Muscle layer of duodenum (tissue), 2 donors: ENCODE data around the gene TSPAN5.

Experiments
- H3K27ac ChIP-seq: one replicate; pipeline ENCODE4 v1.7.0; 2013; ENCODE audit warnings: mild to moderate bottlenecking, low read length
- H3K27me3 ChIP-seq: one replicate; pipeline ENCODE4 v1.7.0; 2013; ENCODE audit warnings: low read depth, mild to moderate bottlenecking, control low read depth, low read length
- H3K36me3 ChIP-seq, 2 donors: one replicate each; pipeline ENCODE4 v1.7.0; 2013; ENCODE audit warnings: low read length in 2 of 2, control low read depth in 1 of 2, mild to moderate bottlenecking in 1 of 2; ENCODE audit not compliant: insufficient read depth in 2 of 2, control insufficient read depth in 1 of 2
- H3K4me1 ChIP-seq, 2 donors: one replicate each; pipeline ENCODE4 v1.7.0; 2013; ENCODE audit warnings: low read length in 2 of 2, mild to moderate bottlenecking in 2 of 2, control low read depth in 1 of 2, moderate library complexity in 1 of 2; ENCODE audit not compliant: insufficient read depth in 2 of 2, control insufficient read depth in 1 of 2
- H3K4me3 ChIP-seq, 2 donors: one replicate each; pipeline ENCODE4 v1.7.0; 2013; ENCODE audit warnings: low read length in 2 of 2, low read depth in 1 of 2, mild to moderate bottlenecking in 1 of 2
- H3K9me3 ChIP-seq, 2 donors: one replicate each; pipeline ENCODE4 v1.7.0; 2013; ENCODE audit warnings: low read length in 2 of 2, control low read depth in 1 of 2, mild to moderate bottlenecking in 1 of 2; ENCODE audit not compliant: control insufficient read depth in 1 of 2
- donor health status: healthy.

TSPAN5 gene

DNA sequence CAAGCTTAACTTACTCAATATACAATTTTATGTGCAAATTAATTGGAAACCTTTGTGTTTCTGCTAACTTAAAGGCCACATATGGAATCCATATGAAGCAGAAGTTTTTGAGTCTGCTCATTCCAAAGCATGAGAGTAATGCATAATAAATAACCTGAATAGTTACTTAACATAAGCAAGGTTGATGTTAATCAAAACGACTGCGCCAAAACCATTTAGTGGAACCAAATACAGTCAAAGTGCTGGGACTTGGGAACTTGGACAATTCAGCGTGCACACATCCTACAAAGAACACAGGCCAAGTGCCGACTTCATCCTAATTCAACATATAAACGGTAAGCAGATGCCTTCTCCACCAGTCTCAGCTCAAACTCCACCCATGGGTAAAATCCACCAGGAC is 17.0 kb downstream of the TSPAN5 start:
- Histone ChIP-seq H3K4me3 (no peak overlapping the region), H3K36me3 (no peaks in the 10 kb centered on the region), H3K27ac (no peak overlapping the region), H3K9me3 (no peaks in the 10 kb centered on the region), H3K27me3 (no peaks in the 10 kb centered on the region), H3K4me1 (no peaks in the 10 kb centered on the region)

DNA sequence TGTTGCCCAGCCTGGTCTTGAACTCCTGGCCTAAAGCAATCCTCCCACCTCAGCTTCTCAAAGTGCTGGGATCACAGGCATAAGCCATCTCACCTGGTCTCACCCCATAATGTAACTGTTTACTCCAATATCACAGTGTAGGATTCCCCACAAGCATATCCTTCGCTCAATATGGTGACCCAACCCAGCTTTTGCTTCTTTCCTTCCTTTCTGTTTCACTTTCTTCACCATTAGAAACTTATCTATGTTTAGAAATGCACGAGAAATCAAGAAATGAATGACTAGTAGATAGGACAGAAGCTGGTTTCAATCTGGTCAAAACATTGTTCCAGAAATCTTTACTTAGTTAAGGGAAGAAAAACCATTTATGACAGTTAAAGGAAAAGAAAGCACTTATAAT is 18.9 kb downstream of the TSPAN5 start:
- Histone ChIP-seq H3K36me3 (no peaks in the 10 kb centered on the region), H3K4me1 (no peaks in the 10 kb centered on the region), H3K27me3 (no peaks in the 10 kb centered on the region), H3K9me3 (no peaks in the 10 kb centered on the region), H3K27ac (no peak overlapping the region), H3K4me3 (no peak overlapping the region)

DNA sequence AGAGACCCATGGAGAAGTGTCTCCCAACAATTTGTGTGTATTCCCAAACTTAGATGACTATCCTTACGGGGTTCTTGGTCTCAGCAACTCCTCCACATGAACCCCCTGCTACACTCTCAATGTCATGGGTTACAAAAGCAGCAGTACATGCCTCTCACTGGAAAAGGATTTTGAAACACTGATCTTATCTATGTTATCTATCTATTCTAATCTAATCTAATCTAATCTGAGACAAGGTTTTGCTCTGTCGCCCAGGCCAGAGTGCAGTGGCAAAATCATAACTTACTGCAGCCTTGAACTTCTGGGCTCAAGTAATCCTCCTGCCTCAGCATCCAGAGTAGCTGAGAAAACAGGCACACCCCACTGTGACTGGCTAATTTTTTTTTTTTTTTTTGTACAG is 19.3 kb downstream of the TSPAN5 start:
- Histone ChIP-seq H3K27ac (no peak overlapping the region), H3K4me3 (no peak overlapping the region)

DNA sequence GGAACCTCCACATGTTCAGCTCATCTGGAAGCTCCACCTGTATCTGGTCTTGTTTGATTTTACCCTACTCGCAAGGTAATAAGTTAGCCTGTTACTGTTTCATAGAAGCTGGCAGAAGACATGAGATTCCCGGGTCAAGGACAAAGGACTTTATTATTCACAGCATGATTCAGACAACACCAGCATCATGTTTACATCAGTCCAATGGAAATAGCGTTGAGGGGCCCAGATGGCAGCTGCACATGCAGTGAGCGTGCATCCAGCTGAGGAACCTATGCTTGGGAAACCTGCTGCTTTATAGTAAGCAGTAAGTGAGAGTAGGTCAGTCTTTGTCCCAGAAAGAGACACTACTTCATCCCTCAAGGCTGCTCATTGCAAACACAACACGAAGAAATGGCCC is 19.8 kb downstream of the TSPAN5 start:
- no peaks in the 10 kb centered on the region for H3K27me3 ChIP-seq
- H3K36me3 ChIP-seq, result no peaks in the 10 kb centered on the region
- no peaks in the 10 kb centered on the region for H3K4me1 ChIP-seq
- H3K9me3 ChIP-seq, result no peaks in the 10 kb centered on the region
- no peak overlapping the region for H3K27ac ChIP-seq
- no peak overlapping the region for H3K4me3 ChIP-seq

More for the DNA sequence above, 19.3 kb downstream of the TSPAN5 start:
- H3K9me3 ChIP-seq, result no peaks in the 10 kb centered on the region
- no peaks in the 10 kb centered on the region for H3K27me3 ChIP-seq
- no peaks in the 10 kb centered on the region for H3K36me3 ChIP-seq
- no peaks in the 10 kb centered on the region for H3K4me1 ChIP-seq

DNA sequence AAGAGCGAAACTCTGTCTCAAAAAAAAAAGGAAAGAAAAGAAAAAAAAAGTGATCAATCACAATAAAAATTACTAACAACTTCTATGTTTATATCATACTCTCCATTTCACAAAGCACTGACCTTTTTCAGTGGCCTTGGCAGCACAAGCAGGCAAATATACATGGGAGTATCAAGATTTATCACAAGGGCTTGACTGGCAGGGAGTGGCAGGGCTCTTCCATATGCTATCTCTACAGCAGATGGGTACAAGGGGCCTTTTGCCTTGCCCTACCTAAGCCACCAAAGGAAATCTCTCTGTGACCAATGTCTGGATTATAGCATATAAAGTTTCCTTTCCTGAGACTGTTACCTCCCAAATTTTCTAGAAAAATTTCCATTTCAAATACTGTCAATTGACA is 24.4 kb downstream of the TSPAN5 start:
- no peaks in the 10 kb centered on the region for H3K36me3 ChIP-seq

DNA sequence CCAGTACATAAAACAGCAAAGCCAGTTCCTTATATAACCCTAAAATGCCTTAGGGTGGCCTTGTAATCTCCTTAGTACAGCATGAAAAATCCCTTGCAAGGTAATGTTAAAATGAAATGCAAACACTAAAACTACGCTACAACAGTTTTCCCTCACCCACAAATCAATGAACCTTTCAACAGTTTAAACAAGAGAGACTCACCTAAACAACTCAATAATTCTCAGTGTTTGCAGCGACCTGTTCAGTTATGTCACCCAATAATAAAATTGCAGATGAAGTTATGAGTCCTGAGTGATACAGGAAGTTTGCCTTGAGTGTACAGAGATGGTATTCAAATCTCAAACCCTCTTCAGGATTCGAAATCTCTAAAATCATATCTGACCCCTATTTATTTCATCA is 25.3 kb downstream of the TSPAN5 start:
- Histone ChIP-seq H3K27ac (no peak overlapping the region), H3K9me3 (no peaks in the 10 kb centered on the region), H3K4me3 (no peak overlapping the region), H3K4me1 (no peaks in the 10 kb centered on the region), H3K36me3 (no peaks in the 10 kb centered on the region), H3K27me3 (no peaks in the 10 kb centered on the region)

More for the DNA sequence above, 24.4 kb downstream of the TSPAN5 start:
- no peaks in the 10 kb centered on the region for H3K4me1 ChIP-seq
- no peaks in the 10 kb centered on the region for H3K27me3 ChIP-seq
- no peak overlapping the region for H3K27ac ChIP-seq
- no peaks in the 10 kb centered on the region for H3K9me3 ChIP-seq
- no peak overlapping the region for H3K4me3 ChIP-seq

DNA sequence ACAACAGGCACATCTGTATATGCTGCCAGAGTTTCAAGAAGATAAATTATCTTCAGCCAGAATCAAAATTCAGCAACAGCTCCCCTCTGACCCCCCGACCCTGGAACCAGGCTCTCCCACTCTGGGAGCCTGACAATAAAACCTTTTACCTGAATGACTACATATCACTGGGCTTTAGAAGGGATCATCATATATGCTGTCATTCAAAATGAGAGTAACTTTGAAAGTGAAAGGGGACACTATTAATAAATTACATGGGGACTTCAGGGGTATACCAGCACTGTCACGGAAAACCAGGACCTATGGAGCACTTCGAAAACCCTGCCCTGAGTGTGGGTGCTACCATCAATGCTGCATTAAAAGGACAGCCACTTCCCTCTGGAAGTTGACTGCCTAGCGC is 26.2 kb downstream of the TSPAN5 start:
- Histone ChIP-seq H3K27ac (no peak overlapping the region), H3K4me3 (no peak overlapping the region), H3K9me3 (no peaks in the 10 kb centered on the region), H3K4me1 (no peaks in the 10 kb centered on the region), H3K36me3 (no peaks in the 10 kb centered on the region), H3K27me3 (no peaks in the 10 kb centered on the region)

DNA sequence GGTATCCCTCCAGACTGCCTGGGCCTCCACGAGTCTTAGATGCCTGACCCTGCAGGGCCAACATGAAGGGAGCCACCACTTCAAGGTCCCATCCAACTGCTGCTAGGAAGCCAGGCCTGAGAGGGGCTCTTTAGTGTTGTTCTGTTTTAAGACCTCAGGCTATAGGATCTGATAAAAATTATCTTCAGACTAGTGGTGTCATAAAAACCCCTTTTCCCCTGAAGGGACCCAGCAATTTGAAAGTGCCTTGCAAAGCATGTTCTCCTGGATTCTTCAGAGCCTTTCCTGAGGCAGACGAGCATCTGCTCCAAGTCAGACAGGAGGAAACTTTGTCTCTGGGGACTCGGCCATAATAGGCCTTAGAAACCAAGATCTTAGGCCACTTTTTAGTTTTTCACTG is 26.9 kb downstream of the TSPAN5 start:
- no peak overlapping the region for H3K4me3 ChIP-seq
- no peaks in the 10 kb centered on the region for H3K9me3 ChIP-seq
- H3K27me3 ChIP-seq, result no peaks in the 10 kb centered on the region
- no peaks in the 10 kb centered on the region for H3K4me1 ChIP-seq
- no peak overlapping the region for H3K27ac ChIP-seq
- no peaks in the 10 kb centered on the region for H3K36me3 ChIP-seq

DNA sequence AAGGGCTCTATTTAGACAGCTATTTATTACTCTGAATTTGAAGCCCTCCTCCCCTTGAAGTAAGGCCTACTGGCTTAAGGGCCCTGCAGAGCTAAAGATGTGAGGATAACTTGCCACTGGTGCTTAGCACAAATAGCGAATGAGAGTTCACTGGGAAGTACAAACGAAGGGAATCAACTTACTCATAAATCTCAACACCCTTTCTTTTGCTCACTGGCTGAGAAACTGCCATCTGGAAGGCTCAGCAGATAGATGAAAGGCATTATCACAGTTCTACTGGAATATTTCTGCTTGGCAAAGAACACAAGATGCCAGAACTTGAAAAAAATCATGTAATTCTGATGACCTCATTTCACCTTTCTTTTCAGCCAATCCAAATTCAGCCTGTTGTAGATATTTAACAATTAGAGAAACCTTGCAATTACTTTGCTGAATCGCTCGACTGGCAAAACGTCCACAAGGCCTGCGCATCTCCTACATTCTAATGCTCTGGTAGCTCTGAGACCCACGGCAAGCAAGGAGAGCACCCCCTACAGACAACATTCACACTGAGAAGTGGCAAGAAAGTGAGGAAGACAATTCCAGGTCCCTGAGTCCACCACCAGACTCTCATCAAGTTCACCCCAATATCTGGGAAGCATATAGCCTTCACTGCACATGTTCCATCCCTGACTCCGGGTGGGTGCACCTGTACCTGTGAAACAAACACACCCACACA is 27.5 kb downstream of the TSPAN5 start:
- Histone ChIP-seq H3K4me3 (no peak overlapping the region), H3K36me3 (no peaks in the 10 kb centered on the region), H3K27me3 (no peaks in the 10 kb centered on the region), H3K4me1 (no peaks in the 10 kb centered on the region), H3K27ac (no peak overlapping the region), H3K9me3 (no peaks in the 10 kb centered on the region)

DNA sequence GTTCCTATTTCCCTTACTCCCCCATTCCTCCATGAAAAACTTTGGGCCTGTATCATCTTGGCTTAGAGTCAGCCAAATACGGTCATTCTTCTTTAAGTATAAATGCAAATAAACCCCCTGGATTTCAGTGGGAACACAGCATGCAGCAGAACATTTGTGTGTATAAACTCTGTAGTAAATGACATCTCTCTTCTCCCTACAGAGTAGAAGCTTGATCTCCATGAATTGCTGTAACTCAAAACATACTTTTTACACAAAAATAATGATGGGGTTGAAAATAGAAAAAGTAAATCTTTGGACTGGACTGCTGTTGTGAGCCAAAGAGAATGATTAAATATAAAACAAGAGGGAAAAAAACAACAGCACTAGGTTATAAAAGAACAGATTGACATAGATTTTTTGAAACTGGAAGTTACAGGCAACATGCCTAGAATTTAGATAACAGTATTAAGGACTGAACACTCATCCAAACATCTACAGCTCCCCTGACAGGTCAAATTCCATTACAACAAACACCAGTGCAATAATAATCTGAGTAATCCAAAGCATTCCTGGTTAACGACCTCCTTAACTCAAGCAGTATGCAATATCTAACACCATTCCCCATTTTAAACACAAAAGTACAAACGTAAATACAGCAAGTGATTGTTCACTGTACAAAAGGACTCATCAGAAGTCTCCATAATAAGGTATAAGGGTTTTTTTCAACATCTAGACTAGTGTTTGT is 30.7 kb downstream of the TSPAN5 start:
- H3K9me3 ChIP-seq, result no peaks in the 10 kb centered on the region
- no peak overlapping the region for H3K4me3 ChIP-seq
- no peak overlapping the region for H3K27ac ChIP-seq
- H3K36me3 ChIP-seq, result no peaks in the 10 kb centered on the region
- no peaks in the 10 kb centered on the region for H3K4me1 ChIP-seq
- no peaks in the 10 kb centered on the region for H3K27me3 ChIP-seq

DNA sequence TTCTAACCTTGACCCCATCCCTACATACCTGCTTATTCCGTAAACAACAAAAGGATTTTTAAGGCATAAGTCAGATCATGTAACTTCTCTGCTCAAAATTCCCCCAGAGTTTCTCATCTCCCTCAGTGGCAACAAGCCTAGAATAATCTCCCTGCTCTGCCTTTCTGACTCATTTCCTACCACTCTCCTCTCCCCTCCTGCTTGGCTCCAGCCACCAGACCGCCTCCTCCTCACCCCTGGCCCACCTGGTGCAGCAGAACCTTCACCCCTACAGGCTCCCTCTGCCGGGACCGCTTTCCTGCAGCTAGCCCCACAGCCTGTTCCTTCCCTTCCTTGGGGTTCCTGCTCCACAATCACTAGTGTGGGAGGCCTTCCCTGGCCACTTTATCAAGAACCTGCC is 32.1 kb downstream of the TSPAN5 start:
- Histone ChIP-seq H3K4me1 (no peaks in the 10 kb centered on the region), H3K36me3 (no peaks in the 10 kb centered on the region), H3K9me3 (no peaks in the 10 kb centered on the region), H3K27ac (no peak overlapping the region), H3K27me3 (no peaks in the 10 kb centered on the region), H3K4me3 (no peak overlapping the region)

DNA sequence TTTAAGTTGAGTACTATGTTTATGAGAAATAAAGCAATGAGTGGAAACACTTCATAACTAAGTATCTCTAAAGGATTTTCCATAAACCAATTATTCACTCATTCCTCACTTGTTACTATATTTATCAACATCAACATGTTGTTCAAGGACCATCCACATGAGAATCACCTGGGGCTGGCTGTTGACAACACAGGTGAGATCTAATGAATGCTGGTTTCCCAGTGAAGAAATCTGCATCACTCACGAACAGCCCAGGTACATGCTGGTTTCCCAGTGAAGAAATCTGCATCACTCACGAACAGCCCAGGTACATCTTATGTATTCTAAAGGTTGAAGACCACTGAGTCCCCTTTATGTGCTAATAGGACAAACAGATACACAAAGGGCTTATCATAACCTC is 32.5 kb downstream of the TSPAN5 start:
- H3K4me1 ChIP-seq, result no peaks in the 10 kb centered on the region
- no peaks in the 10 kb centered on the region for H3K9me3 ChIP-seq
- H3K4me3 ChIP-seq, result no peak overlapping the region
- no peaks in the 10 kb centered on the region for H3K36me3 ChIP-seq
- H3K27me3 ChIP-seq, result no peaks in the 10 kb centered on the region
- no peak overlapping the region for H3K27ac ChIP-seq
